Tibial nerve (tissue), 4 donors: ENCODE measurements around the gene SH3BP2.
A peak's percentile ranks its signal among the peaks of the same experiment; 100 is the strongest.

Experiments
- CTCF ChIP-seq, 5 experiments: fragments of 200-600 bp in 3 of 5; fragments of 450-650 bp in 2 of 5; sonication (generic) in 3 of 5; IDR thresholded peaks; one replicate each; pipeline ENCODE4 v1.5.1; 2016 to 2019; ENCODE audit warnings: antibody characterized with exemption in 5 of 5, mild to moderate bottlenecking in 3 of 5, moderate library complexity in 2 of 5
- EP300 ChIP-seq, 2 donors: sonication (generic); formaldehyde crosslinking; IDR thresholded peaks; one replicate each; pipeline ENCODE4 v1.6.1; 2017; ENCODE audit warnings: antibody characterized with exemption in 2 of 2, mild to moderate bottlenecking in 1 of 2
- POLR2A ChIP-seq, 2 donors: fragments of 450-650 bp; IDR thresholded peaks; one replicate each; pipeline ENCODE4 v1.6.1; 2017; ENCODE audit warnings: antibody characterized with exemption in 2 of 2, mild to moderate bottlenecking in 2 of 2, moderate library complexity in 2 of 2

- TF ChIP-seq EP300 (IDR thresholded peaks at IDR 0.05) (peak in 1 of 2 donors; percentile 56), POLR2A (IDR thresholded peaks at IDR 0.05) (no peak), CTCF (IDR thresholded peaks at IDR 0.05) (no peak)
Observed at GRCh38 chr4:2798399-2799223, 5.7 kb downstream of the SH3BP2 start.
